D721Med (cell line): ENCODE results near the gene PSME2.

ENCODE experiments used
- DNase-seq: peaks from one replicate; pipeline ENCODE4 v3.0.0; 2011; ENCODE audit warnings: low spot score; ENCODE audit not compliant: insufficient read length
- FAIRE-seq: peaks from 2 replicates; lab custom pipeline; 2011; peaks lifted over from hg19 to GRCh38; lab: Jason Lieb, UNC
- TF ChIP-seq, protein P1 (sequence below): IDR thresholded peaks from 2 replicates; pipeline ENCODE4 v1.5.1; 2012; ENCODE audit warnings: mild to moderate bottlenecking, control low read depth; ENCODE audit not compliant: insufficient read depth; ENCODE audit errors: missing control alignments

The PSME2 gene

DNA sequence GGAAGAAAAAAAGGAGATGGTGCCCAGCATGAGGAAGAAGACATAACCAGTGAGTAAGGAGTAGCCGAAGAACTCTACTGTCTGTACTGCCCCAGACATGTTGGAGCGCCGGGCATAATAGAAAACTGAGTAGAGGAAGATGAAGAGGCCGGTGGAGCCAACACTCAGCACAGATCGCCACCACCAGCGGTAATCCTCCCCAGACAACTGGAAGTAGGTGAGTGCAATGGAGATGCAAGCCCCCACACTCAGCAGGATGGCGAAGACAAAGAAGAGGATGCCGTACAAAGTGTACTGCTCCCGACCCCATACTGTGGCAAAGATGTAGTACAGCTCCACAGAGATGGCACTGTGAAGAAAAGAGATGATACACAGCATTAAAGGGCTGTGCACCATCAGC, 43.0 kb upstream of the PSME2 start:
- FAIRE-seq (no peak), DNase-seq (no peak)
- TF ChIP-seq, protein P1, sequence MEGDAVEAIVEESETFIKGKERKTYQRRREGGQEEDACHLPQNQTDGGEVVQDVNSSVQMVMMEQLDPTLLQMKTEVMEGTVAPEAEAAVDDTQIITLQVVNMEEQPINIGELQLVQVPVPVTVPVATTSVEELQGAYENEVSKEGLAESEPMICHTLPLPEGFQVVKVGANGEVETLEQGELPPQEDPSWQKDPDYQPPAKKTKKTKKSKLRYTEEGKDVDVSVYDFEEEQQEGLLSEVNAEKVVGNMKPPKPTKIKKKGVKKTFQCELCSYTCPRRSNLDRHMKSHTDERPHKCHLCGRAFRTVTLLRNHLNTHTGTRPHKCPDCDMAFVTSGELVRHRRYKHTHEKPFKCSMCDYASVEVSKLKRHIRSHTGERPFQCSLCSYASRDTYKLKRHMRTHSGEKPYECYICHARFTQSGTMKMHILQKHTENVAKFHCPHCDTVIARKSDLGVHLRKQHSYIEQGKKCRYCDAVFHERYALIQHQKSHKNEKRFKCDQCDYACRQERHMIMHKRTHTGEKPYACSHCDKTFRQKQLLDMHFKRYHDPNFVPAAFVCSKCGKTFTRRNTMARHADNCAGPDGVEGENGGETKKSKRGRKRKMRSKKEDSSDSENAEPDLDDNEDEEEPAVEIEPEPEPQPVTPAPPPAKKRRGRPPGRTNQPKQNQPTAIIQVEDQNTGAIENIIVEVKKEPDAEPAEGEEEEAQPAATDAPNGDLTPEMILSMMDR, result no peak

DNA sequence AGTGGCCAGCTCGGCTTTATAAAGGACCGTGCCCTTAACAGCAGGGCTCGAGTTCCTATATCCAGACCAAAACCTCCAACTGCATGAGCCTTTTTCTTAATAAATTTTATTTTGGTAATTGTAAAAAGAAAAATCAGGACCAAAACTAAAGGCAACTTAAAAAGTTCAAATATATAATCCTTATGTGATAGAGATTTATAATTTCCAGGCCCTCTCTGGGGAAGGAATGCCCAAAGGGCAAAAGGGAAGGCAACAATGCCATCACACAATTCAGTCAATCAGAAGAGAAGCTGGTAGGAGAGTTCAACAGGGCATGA, 42.6 kb upstream of the PSME2 start:
- TF ChIP-seq, protein P1, result no peak
- FAIRE-seq, result no peak
- DNase-seq, result no peak

DNA sequence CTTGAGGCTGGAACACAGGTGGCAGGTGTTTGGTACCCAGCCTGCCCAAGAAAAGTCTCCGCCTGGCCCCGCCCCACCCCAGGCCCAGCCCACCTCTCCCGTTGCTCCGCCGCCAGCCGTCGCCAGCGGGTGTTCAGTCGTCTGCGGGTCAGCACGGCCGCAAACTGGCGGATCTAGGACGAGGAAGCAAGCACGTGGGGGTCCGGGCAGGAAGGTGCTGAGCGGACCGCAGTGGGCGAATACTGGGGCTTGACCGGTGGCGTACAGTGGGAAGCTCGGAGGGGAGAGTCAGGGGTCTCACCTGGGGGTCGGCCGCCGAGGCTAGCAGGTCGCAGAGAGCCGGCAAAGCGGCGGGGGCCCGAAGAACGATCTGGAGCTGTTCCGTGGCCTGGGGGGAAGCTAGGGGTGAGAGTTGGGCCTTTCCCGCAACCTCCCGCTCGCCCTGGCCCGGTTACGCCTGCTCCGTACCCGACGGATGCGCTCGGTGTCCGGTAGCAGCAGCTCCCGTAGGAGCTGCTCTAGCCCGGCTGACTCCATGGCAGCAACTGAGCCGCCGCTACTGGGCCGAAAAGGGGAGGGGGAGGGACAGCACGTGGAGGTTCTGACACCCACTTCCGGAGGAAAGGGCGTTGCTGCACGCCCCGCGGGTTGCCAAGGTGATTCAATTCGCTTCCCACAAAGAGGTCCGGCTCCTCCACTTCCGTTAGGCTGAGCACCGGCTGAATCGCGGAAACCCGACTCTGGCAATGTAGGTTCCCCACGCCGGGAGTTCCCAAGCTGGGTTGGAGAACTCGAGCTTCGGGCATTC, 42.0 kb upstream of the PSME2 start, which contains the start of gene IPO4:
TSS of gene IPO4 (minus strand) at position 566 of the 808 bp plus-strand sequence. CDS start at position 537, 29 bp downstream.
- peak; percentile 99 for DNase-seq
- no peak for FAIRE-seq
- TF ChIP-seq, protein P1, result no peak

DNA sequence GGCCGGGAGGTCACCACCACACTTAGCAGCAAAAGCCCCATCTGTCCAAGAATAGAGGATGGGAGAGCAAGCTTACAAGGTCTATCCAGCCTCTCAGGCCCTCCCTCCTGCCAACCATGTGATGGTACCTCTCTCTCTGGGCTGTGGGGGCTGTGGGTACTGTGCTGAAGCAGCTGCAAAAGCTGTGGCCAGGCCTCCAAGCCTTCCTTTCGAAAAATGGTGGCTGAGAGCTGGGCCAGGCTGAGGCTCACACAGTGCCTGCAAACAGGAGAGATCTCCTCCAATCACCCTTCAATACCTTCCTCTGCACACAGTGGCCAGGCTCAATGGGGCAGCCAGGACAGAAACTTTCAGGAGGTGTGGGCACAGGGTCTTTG, 41.1 kb upstream of the PSME2 start:
- DNase-seq (no peak), FAIRE-seq (no peak)
- TF ChIP-seq, protein P1, result no peak

DNA sequence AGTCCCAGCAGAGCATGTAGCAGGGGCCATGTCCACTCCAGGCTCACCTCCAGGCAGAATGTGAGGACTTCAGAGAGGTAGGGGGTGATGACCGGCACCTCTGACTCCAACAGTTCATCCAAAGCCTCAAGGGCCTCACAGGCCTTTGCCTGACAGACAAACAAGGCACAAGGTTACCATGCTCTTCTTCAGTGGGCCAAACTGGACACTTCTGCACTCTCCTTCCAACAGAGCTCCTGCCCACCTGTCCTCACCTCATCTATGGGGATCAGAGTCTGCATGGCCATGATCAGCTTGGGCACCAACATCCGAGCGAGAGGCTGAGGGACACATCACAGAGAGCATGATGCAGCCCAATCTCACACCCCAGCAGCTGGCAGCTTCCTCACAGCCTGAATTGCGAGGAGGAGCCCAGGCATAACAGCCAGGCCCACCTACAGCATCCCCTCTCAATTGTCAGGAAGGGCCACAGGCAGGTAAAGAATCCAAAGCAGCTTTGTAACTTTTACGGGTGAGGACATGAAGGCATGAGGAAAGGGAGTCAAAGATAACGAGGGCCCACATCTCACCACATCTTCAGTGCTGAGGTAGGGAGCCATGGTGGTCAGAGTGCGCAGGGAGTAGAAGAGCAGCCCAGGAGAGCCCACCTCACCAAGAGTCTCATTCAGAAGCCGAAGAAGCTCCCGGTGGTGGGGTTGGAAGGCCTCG, 40.6 kb upstream of the PSME2 start:
- FAIRE-seq, result no peak

DNA sequence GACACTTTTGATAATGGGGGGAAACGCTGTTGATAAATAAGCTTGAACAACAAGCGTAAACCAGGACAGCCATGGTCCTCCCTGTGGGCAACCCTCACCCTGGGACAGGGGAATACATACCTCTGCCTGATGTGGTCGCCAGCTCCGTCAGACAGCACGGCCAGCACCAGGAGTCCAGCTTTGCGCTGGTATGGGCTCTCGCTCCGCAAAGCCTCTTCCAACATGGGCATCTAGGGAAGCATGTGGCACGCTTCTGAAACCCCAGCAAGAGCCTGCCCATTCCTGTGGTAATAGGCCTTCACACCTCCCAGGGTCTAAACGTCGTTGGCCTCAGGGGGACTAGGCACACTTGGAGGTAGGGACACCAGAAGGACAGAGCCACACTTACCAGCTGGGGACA, 39.3 kb upstream of the PSME2 start:
- DNase-seq (no peak), FAIRE-seq (no peak)
- TF ChIP-seq, protein P1, result no peak

More for the DNA sequence above, 40.6 kb upstream of the PSME2 start:
- DNase-seq, result no peak
- TF ChIP-seq, protein P1, result no peak

DNA sequence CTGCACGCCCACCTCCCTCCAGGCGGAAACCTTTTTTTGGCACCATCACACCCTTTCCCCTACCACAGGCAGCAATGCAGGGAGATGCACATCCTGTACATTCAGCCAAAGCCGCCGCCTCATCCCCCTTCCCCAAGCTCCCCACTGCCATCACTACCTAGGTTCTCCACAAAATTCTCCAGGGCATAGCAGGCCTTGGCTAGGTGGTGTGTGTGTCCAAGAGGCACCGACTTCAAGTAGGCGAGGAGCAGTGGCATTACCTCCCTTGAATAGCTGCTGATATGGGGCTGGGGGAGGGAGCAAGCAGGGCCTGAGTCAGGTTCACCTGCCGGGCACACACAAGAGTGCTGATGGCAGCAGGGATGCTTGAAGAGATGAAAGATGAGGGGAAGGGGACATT, 38.6 kb upstream of the PSME2 start:
- TF ChIP-seq, protein P1, result no peak
- no peak for DNase-seq
- FAIRE-seq, result no peak
